Endothelial cell of umbilical vein (primary cell): ENCODE results near the gene SPART. TPM values are rescaled to one million over a fixed set of nuclear protein-coding genes. Genes with fewer than 3 reads are reported as not detected.

Experiments
- Bru-seq: library from RNA; stranded (reverse); fragments of 400-500 nt; gene quantifications from one replicate; lab custom pipeline; 2021; lab: Mats Ljungman, UMichigan
- BruChase-seq, 2 experiments: library from RNA; stranded (reverse); fragments of 400-500 nt; gene quantifications; one replicate each; lab custom pipeline; 2021; lab: Mats Ljungman, UMichigan
- BruUV-seq: library from RNA; stranded (reverse); fragments of 400-500 nt; replicated peaks from 2 replicates; lab custom pipeline; 2021; lab: Mats Ljungman, UMichigan
- CTCF ChIA-PET: fragments of 300-600, 350-600 bp; sonication (Branson Sonifier 250); formaldehyde crosslinking; loops from one replicate; lab custom pipeline; 2021; ENCODE audit warnings: antibody characterized with exemption, inconsistent platforms; lab: Charles Lee
- POLR2A ChIA-PET: fragments of 300-600, 350-600 bp; sonication (Branson Sonifier 250); formaldehyde crosslinking; loops from one replicate; lab custom pipeline; 2021; ENCODE audit warnings: antibody characterized with exemption, inconsistent platforms; lab: Charles Lee
- DNase-seq: peaks from one replicate; pipeline ENCODE4 v3.0.0-alpha.2; 2011; ENCODE audit warnings: low read depth, low spot score
- FAIRE-seq: peaks from 2 replicates; lab custom pipeline; 2011; peaks lifted over from hg19 to GRCh38; lab: Jason Lieb, UNC
- H2AFZ ChIP-seq: 2 replicates; pipeline ENCODE4 v1.6.0; 2012; ENCODE audit warnings: low read depth, low read length, control low read depth, inconsistent platforms
- H3K27ac ChIP-seq: 2 replicates; pipeline ENCODE4 v1.5.1; 2011; ENCODE audit warnings: low read depth, mild to moderate bottlenecking, control low read depth, low read length, moderate library complexity; ENCODE audit not compliant: insufficient read depth
- H3K27me3 ChIP-seq, 2 experiments: 2 replicates each; pipeline versions ENCODE4 v1.6.0 to v1.6.1; 2011; ENCODE audit warnings: low read length in 2 of 2, mixed read lengths in 1 of 2; ENCODE audit not compliant: control insufficient read depth in 2 of 2, insufficient read depth in 2 of 2
- H3K36me3 ChIP-seq, 2 experiments: 2 replicates in 1 of 2; 3 replicates in 1 of 2; pipeline ENCODE4 v1.5.1; 2011; ENCODE audit warnings: low read length in 2 of 2, mild to moderate bottlenecking in 1 of 2, moderate library complexity in 1 of 2; ENCODE audit not compliant: control insufficient read depth in 2 of 2, insufficient read depth in 2 of 2; ENCODE audit errors: extremely low read depth in 1 of 2
- H3K4me1 ChIP-seq: 3 replicates; pipeline ENCODE4 v1.5.1; 2011; ENCODE audit warnings: mild to moderate bottlenecking, low read length; ENCODE audit not compliant: control insufficient read depth, insufficient read depth; ENCODE audit errors: extremely low read depth
- H3K4me2 ChIP-seq: 2 replicates; pipeline ENCODE4 v1.6.1; 2011; ENCODE audit warnings: low read length, control low read depth, mixed read lengths; ENCODE audit not compliant: insufficient read depth
- H3K4me3 ChIP-seq, 3 experiments: fragments of 200-600 bp in 1 of 3; sonication (generic), shearing (Covaris generic) in 1 of 3; replicated peaks in 1 of 3; 2 replicates each; pipeline ENCODE4 v1.5.1; 2011 to 2016; ENCODE audit warnings: control low read depth in 3 of 3, low read length in 3 of 3, mild to moderate bottlenecking in 2 of 3, inconsistent platforms in 1 of 3, low read depth in 1 of 3, moderate library complexity in 1 of 3; ENCODE audit not compliant: insufficient read depth in 1 of 3
- H3K79me2 ChIP-seq: 2 replicates; pipeline ENCODE4 v1.6.0; 2012; ENCODE audit warnings: low read length, inconsistent platforms; ENCODE audit not compliant: control insufficient read depth, insufficient read depth
- H3K9ac ChIP-seq: replicated peaks from 2 replicates; pipeline ENCODE3; 2011; ENCODE audit warnings: low read length, control low read depth; ENCODE audit not compliant: insufficient read depth; ENCODE audit errors: extremely low read depth
- H3K9me1 ChIP-seq: replicated peaks from 3 replicates; pipeline ENCODE4 v1.6.0; 2011; ENCODE audit warnings: mild to moderate bottlenecking, low read length; ENCODE audit not compliant: control insufficient read depth, insufficient read depth; ENCODE audit errors: extremely low read depth
- H3K9me3 ChIP-seq: replicated peaks from 2 replicates; pipeline ENCODE4 v1.5.1; 2012; ENCODE audit warnings: low read length, inconsistent platforms; ENCODE audit not compliant: control insufficient read depth, insufficient read depth
- H4K20me1 ChIP-seq: replicated peaks from 2 replicates; pipeline ENCODE3; 2011; ENCODE audit warnings: mild to moderate bottlenecking, low read length; ENCODE audit not compliant: control insufficient read depth, insufficient read depth; ENCODE audit errors: extremely low read depth
- CTCF ChIP-seq, 2 donors: IDR thresholded peaks; 1 replicate in 1 of 2; 2 replicates in 1 of 2; pipeline ENCODE4 v1.5.1; 2011; ENCODE audit warnings: low read length in 2 of 2, mild to moderate bottlenecking in 2 of 2, moderate library complexity in 2 of 2, control low read depth in 1 of 2, inconsistent platforms in 1 of 2, low read depth in 1 of 2; ENCODE audit not compliant: insufficient read depth in 1 of 2; ENCODE audit errors: extremely low read depth in 1 of 2
- EZH2 ChIP-seq: IDR thresholded peaks from 2 replicates; pipeline ENCODE4 v1.6.1; 2012; ENCODE audit warnings: borderline replicate concordance, low read depth, mild to moderate bottlenecking, moderate library complexity, low read length, inconsistent platforms; ENCODE audit not compliant: severe bottlenecking
- FOS ChIP-seq: IDR thresholded peaks from 2 replicates; pipeline ENCODE4 v1.6.1; 2011; ENCODE audit warnings: mild to moderate bottlenecking, low read length, moderate library complexity, borderline replicate concordance; ENCODE audit not compliant: insufficient read depth
- GATA2 ChIP-seq: IDR thresholded peaks from 2 replicates; pipeline ENCODE4 v1.7.0; 2011; ENCODE audit warnings: low read depth, mild to moderate bottlenecking, moderate library complexity, mixed read lengths, low read length; ENCODE audit not compliant: insufficient read length, insufficient read depth
- JUN ChIP-seq: IDR thresholded peaks from 2 replicates; pipeline ENCODE4 v1.6.1; 2011; ENCODE audit warnings: borderline replicate concordance, low read depth; ENCODE audit not compliant: insufficient read length, insufficient read depth
- MAX ChIP-seq: IDR thresholded peaks from 2 replicates; pipeline ENCODE4 v1.6.1; 2011; ENCODE audit not compliant: insufficient read depth, insufficient read length
- MYC ChIP-seq: IDR thresholded peaks from one replicate; pipeline ENCODE4 v1.6.1; 2011; ENCODE audit warnings: mild to moderate bottlenecking, low read depth, low read length
- POLR2A ChIP-seq: IDR thresholded peaks from 2 replicates; pipeline ENCODE4 v1.6.1; 2012; ENCODE audit warnings: low read depth, mild to moderate bottlenecking, control low read depth, low read length
- dilution Hi-C: fragments of 300-500 bp; cut with MboI; formaldehyde crosslinking; loops from one replicate; pipeline ENCODE4 v1.15.0; 2019; ENCODE audit warnings: low sequenced_read_pairs; ENCODE audit not compliant: extremely low pct_ligation_motif_present
- intact Hi-C: fragments of 100-400 bp; cut with micrococcal nuclease; formaldehyde crosslinking; loops from one replicate; pipeline ENCODE4 v1.10.0; 2022
- long read RNA-seq: library from polyadenylated mRNA; stranded (forward); transcript quantifications from one replicate; pipeline ENCODE4 v2.0.0, GENCODE V29; 2021
- polyA minus RNA-seq, 3 experiments: library from RNA; depleted of rRNA, polyadenylated mRNA; stranded (reverse); fragments of >200 nt; gene quantifications; 1 replicate in 1 of 3; 2 replicates in 2 of 3; pipeline ENCODE4 v1.2.3, GENCODE V29; 2011
- polyA plus RNA-seq, 4 experiments: library from polyadenylated mRNA; depleted of rRNA in 3 of 4; stranded (reverse) in 3 of 4; unstranded in 1 of 4; fragments of >200 nt; gene quantifications; 2 replicates each; pipeline versions ENCODE4 v1.2.1 to v1.2.3, GENCODE V29; 2011 to 2012; ENCODE audit warnings: missing spikeins in 1 of 4
- total RNA-seq: library from RNA; stranded (reverse); gene quantifications from 2 replicates; pipeline ENCODE4 v1.2.3, GENCODE V29; 2021

Gene SPART
- total RNA-seq (73.6 and 74.1 TPM in 2 replicates), polyA plus RNA-seq (33.6 and 40.8 TPM in 2 replicates), polyA minus RNA-seq (37.4 and 40.1 TPM in 2 replicates), Bru-seq, nascent RNA (percentile 86 among the genes with signal in this experiment), BruChase-seq, experiment 1, labeled RNA remaining after a 6-hour chase (percentile 90 among the genes with signal in this experiment), BruChase-seq, experiment 2, labeled RNA remaining after a 2-hour chase (percentile 86 among the genes with signal in this experiment)
- 60.0 and 61.0 TPM in 2 replicates for polyA plus RNA-seq (2011; cell fraction: cytosol; rRNA removed)
- polyA plus RNA-seq (2011; cell fraction: nucleus; rRNA removed), result 66.5 and 73.7 TPM in 2 replicates
- polyA plus RNA-seq (2012), result 96.5 and 108 TPM in 2 replicates
- polyA minus RNA-seq (2011; cell fraction: cytosol; rRNA and poly(A)+ RNA removed), result 35.6 TPM
- polyA minus RNA-seq (2011; cell fraction: nucleus; rRNA and poly(A)+ RNA removed), result 26.4 and 34.1 TPM in 2 replicates
- long read RNA-seq, full-length matches to known transcripts, result 163 of 224 reads
- long read RNA-seq, partial matches to known transcripts, result 11 of 224 reads
- long read RNA-seq, other reads (novel, unspliced or antisense), result 50 of 224 reads

GRCh38 chr13:36346222-36347083 lies at the start of gene SPART:
Gene SPART (minus strand): TSS chr13:36346394. CDS start chr13:36335830, 10,564 bp downstream.
- Histone ChIP-seq H3K9me3 (no peaks in the 10 kb centered on the region), H3K4me2 (peak within 1 kb of the TSS; percentile 99), H2AFZ (peak within 1 kb of the TSS; percentile 72), H4K20me1 (no peaks in the 10 kb centered on the region), H3K4me3 (peak within 1 kb of the TSS; percentile 59 to 89 (median 85)), H3K4me1 (peaks cover 14% of the 10 kb centered on the region), H3K27ac (peak within 1 kb of the TSS; percentile 85), H3K27me3 (no peaks in the 10 kb centered on the region), H3K79me2 (peaks cover 37% of the 10 kb centered on the region), H3K9ac (peak within 1 kb of the TSS; percentile 96), H3K9me1 (no peaks in the 10 kb centered on the region), H3K36me3 (no peaks in the 10 kb centered on the region)
- ChIA-PET POLR2A (no interaction called here), CTCF (interaction anchor here (0.6 to 3.7 kb wide), 35 partner anchors 9 to 724 kb away, joined by 3 to 55 read pairs (median 4); partner anchors contain the start of gene CCDC169)
- TF ChIP-seq EZH2, result no peak
- TF ChIP-seq FOS, result no peak
- no peak for TF ChIP-seq POLR2A
- no peak for TF ChIP-seq GATA2
- no peak for TF ChIP-seq JUN
- peak; percentile 43 for TF ChIP-seq MAX
- TF ChIP-seq CTCF (IDR thresholded peaks at IDR 0.05; ENCODE audit: extremely low read depth in 1 of 2, insufficient read depth in 1 of 2, low read depth in 1 of 2, low read length in 2 of 2), result peak; percentile 97 to 99
- no peak for TF ChIP-seq MYC
- FAIRE-seq (peak; percentile 76), DNase-seq (peak; percentile 93)
- dilution Hi-C loops (no loop called here), intact Hi-C loops (loop anchor here (1.0 to 10.0 kb wide), 11 partner anchors 49 to 711 kb away; partner anchors contain the start of genes CCDC169, EXOSC8 and SUPT20H)
- BruUV-seq, result no TSS peak
